BJ (cell line): ENCODE results near the gene CSTF1. TPM values are rescaled to one million over a fixed set of nuclear protein-coding genes. Genes with fewer than 3 reads are reported as not detected.
"Not testable (repeated sequence)": the region's sequence is repeated elsewhere in the genome, so short reads cannot be mapped to it uniquely, and the experiment has no call there.

Experiments used
- CTCF ChIA-PET: fragments of 350-600 bp; formaldehyde crosslinking; extraction: SDS; loops from one replicate; lab custom pipeline; 2021; ENCODE audit warnings: antibody characterized with exemption, inconsistent platforms; lab: Yijun Ruan, JAX
- POLR2A ChIA-PET: fragments of 300-600 bp; sonication (Branson Sonifier 250); formaldehyde crosslinking; extraction: SDS; loops from one replicate; lab custom pipeline; 2021; ENCODE audit warnings: antibody characterized with exemption; lab: Charles Lee
- DNase-seq: peaks from one replicate; pipeline ENCODE4 v3.0.0-alpha.2; 2011; ENCODE audit warnings: low read depth
- H3K27me3 ChIP-seq: 2 replicates; pipeline ENCODE4 v1.6.0; 2011; ENCODE audit warnings: low read length; ENCODE audit not compliant: control insufficient read depth, insufficient read depth
- H3K36me3 ChIP-seq: 2 replicates; pipeline ENCODE4 v1.5.1; 2011; ENCODE audit warnings: low read length; ENCODE audit not compliant: control insufficient read depth, insufficient read depth
- H3K4me3 ChIP-seq: 2 replicates; pipeline ENCODE4 v1.5.1; 2011; ENCODE audit warnings: low read depth, mild to moderate bottlenecking, control low read depth, low read length
- CTCF ChIP-seq: IDR thresholded peaks from 2 replicates; pipeline ENCODE4 v1.5.1; 2011; ENCODE audit warnings: low read depth, mild to moderate bottlenecking, control low read depth, inconsistent platforms, low read length, moderate library complexity; ENCODE audit not compliant: insufficient read depth
- polyA plus RNA-seq: library from polyadenylated mRNA; depleted of rRNA; stranded (reverse); fragments of >200 nt; gene quantifications from 2 replicates; pipeline ENCODE4 v1.2.3, GENCODE V29; 2011

CSTF1 gene
- polyA plus RNA-seq, 1 experiment = 59.5 TPM

GRCh38 chr20:56385130-56385529, 7.3 kb upstream of the CSTF1 start:
- ChIA-PET POLR2A (no interaction called here), CTCF (no interaction called here)
- H3K4me3 ChIP-seq = no peak overlapping the region
- no peaks in the 10 kb centered on the region for H3K27me3 ChIP-seq
- H3K36me3 ChIP-seq = no peaks in the 10 kb centered on the region; the same call in 1 of the 2 replicates
- DNase-seq = no peak
- TF ChIP-seq CTCF = no peak

- ChIA-PET POLR2A (no interaction called here), CTCF (interaction anchor here (1.0 kb wide), 1 partner anchor 9 kb away, joined by 3 read pairs; no protein-coding TSS in a partner anchor)
- no peak for DNase-seq
- Histone ChIP-seq H3K27me3 (no peaks in the 10 kb centered on the region), H3K36me3 (no peaks in the 10 kb centered on the region; the same call in 1 of the 2 replicates), H3K4me3 (no peak overlapping the region)
- TF ChIP-seq CTCF = no peak
Measured at GRCh38 chr20:56386219-56386618, 6.2 kb upstream of the CSTF1 start.

- ChIA-PET CTCF (no interaction called here), POLR2A (no interaction called here)
- no peak for DNase-seq
- Histone ChIP-seq H3K36me3 (no peaks in the 10 kb centered on the region; the same call in 1 of the 2 replicates), H3K4me3 (no peak overlapping the region), H3K27me3 (no peaks in the 10 kb centered on the region)
- no peak for TF ChIP-seq CTCF
Measured at GRCh38 chr20:56388882-56389281, 3.6 kb upstream of the CSTF1 start.

- no peak for DNase-seq
- no peak for TF ChIP-seq CTCF
- CTCF ChIA-PET = no interaction called here
- Histone ChIP-seq H3K27me3 (no peaks in the 10 kb centered on the region), H3K36me3 (no peaks in the 10 kb centered on the region), H3K4me3 (no peak overlapping the region)
- POLR2A ChIA-PET = no interaction called here
Measured at GRCh38 chr20:56389807-56390206, 2.6 kb upstream of the CSTF1 start.

- CTCF ChIA-PET, POLR2A ChIA-PET: not testable (repeated sequence)
Measured at GRCh38 chr20:56390396-56390795, 2.0 kb upstream of the CSTF1 start.

GRCh38 chr20:56391037-56391436, 1.4 kb upstream of the CSTF1 start:
- ChIA-PET CTCF (no interaction called here), POLR2A (no interaction called here)
- no peak for DNase-seq
- TF ChIP-seq CTCF = no peak
- peak overlapping the region; percentile 87 for H3K4me3 ChIP-seq
- H3K27me3 ChIP-seq = no peaks in the 10 kb centered on the region
- peaks cover 5% of the 10 kb centered on the region for H3K36me3 ChIP-seq

More at GRCh38 chr20:56390396-56390795, 2.0 kb upstream of the CSTF1 start:
- not testable (repeated sequence) for H3K36me3 ChIP-seq, DNase-seq, H3K27me3 ChIP-seq, H3K4me3 ChIP-seq
